Kidney (tissue), 14 donors: Measurements from ENCODE around the gene MUC2. TPM values are rescaled to one million over a fixed set of nuclear protein-coding genes. Genes with fewer than 3 reads are reported as not detected.

ENCODE experiments used
- DNase-seq, 5 donors: peaks; one replicate each; pipeline ENCODE4 v3.0.0-alpha.2; 2013 to 2020
- FAIRE-seq: peaks from 2 replicates; lab custom pipeline; 2012; peaks lifted over from hg19 to GRCh38; lab: Jason Lieb, UNC
- H3K27ac ChIP-seq, 2 donors: one replicate each; pipeline ENCODE4 v1.7.0; 2013; ENCODE audit warnings: low read depth in 2 of 2, low read length in 2 of 2, inconsistent platforms in 1 of 2
- H3K27me3 ChIP-seq: one replicate; pipeline ENCODE4 v1.7.1; 2013; ENCODE audit warnings: low read length, inconsistent platforms; ENCODE audit not compliant: control insufficient read depth, insufficient read depth
- H3K36me3 ChIP-seq, 3 donors: one replicate each; pipeline versions ENCODE4 v1.7.0 to v1.7.1; 2013; ENCODE audit warnings: low read length in 3 of 3, control low read depth in 1 of 3, inconsistent platforms in 1 of 3; ENCODE audit not compliant: insufficient read depth in 3 of 3, control insufficient read depth in 2 of 3
- H3K4me1 ChIP-seq, 3 donors: one replicate each; pipeline versions ENCODE4 v1.7.0 to v1.7.1; 2013; ENCODE audit warnings: low read length in 3 of 3, inconsistent platforms in 1 of 3, low read depth in 1 of 3; ENCODE audit not compliant: control insufficient read depth in 2 of 3, insufficient read depth in 2 of 3
- H3K4me3 ChIP-seq, 3 donors: one replicate each; pipeline versions ENCODE4 v1.7.0 to v1.8.1; 2013; ENCODE audit warnings: low read length in 3 of 3, control low read depth in 1 of 3, inconsistent platforms in 1 of 3
- H3K9ac ChIP-seq, 3 donors: one replicate each; pipeline versions ENCODE4 v1.7.0 to v1.7.1; 2013; ENCODE audit warnings: low read length in 3 of 3, control low read depth in 1 of 3, inconsistent platforms in 1 of 3
- H3K9me3 ChIP-seq, 3 donors: one replicate each; pipeline versions ENCODE4 v1.7.0 to v1.7.1; 2013; ENCODE audit warnings: low read length in 3 of 3, control low read depth in 1 of 3, inconsistent platforms in 1 of 3; ENCODE audit not compliant: control insufficient read depth in 2 of 3, insufficient read depth in 1 of 3
- intact Hi-C: fragments of 100-400 bp; cut with DNase I; formaldehyde crosslinking; loops from one replicate; pipeline ENCODE4 v1.11.1; 2022
- polyA plus RNA-seq: library from polyadenylated mRNA; stranded (reverse); fragments of 350-450 nt; fragmentation: Illumina TruSeq; extraction: RNeasy Lipid Tissue Mini Kit (QIAGEN cat#74804); gene quantifications from one replicate; pipeline ENCODE4 v1.2.3, GENCODE V29; 2014; ENCODE audit warnings: low read depth, low replicate concordance; ENCODE audit not compliant: insufficient read depth
- total RNA-seq: library from RNA; stranded (reverse); fragmentation: NEBNext Ultra II Directional; extraction: Animal tissue kit (Norgen Biotek cat#: 25700); gene quantifications from one replicate; pipeline ENCODE4 v1.2.1, GENCODE V29; 2021
- TF ChIP-seq, protein P1 (sequence below): IDR thresholded peaks from 3 replicates; pipeline ENCODE4 v1.5.1; 2012; ENCODE audit warnings: mild to moderate bottlenecking, moderate library complexity, borderline replicate concordance; ENCODE audit not compliant: insufficient read depth; ENCODE audit errors: extremely low read depth
- donor health status: control.
- donor health status: control.
- donor health status: control.
- donor health status: control.
- donor health status: control.
- donor health status: DM: yes; HTN: yes; CAD: no.
- donor health status: Normal renal cell carcinoma (clear cell type).

Gene MUC2
- total and polyA plus RNA-seq, 2 donors from 2014 or later, result not detected

DNA sequence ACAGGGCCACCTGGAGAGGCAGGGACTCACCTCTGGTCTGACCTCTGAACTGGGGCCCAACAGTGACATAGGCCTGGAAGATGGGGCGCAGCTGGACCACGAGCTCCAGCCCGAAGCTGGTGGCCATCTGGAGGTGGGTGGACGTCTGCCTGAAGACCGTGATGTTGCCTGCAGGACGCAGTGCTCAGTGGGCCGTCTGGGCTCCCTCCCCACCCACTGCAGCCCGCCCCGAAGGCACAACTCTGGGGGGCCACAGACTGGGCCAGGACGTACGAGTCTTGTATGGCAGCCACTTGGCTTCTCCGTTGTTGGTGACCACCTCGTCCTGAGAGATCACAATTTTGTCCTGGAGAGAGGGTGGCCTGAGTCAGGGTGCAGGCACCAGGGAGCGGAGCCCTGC lies 46.1 kb upstream of the MUC2 start:
- peaks cover 0 to 4% (median 0%) of the 10 kb centered on the region in 3 donors for H3K36me3 ChIP-seq
- no peak for DNase-seq
- no peak overlapping the region for H3K9ac ChIP-seq
- no peak overlapping the region for H3K4me3 ChIP-seq
- H3K27ac ChIP-seq, result no peak overlapping the region
- FAIRE-seq, result no peak
- no peaks in the 10 kb centered on the region for H3K27me3 ChIP-seq
- H3K9me3 ChIP-seq, result no peaks in the 10 kb centered on the region
- TF ChIP-seq, protein P1, sequence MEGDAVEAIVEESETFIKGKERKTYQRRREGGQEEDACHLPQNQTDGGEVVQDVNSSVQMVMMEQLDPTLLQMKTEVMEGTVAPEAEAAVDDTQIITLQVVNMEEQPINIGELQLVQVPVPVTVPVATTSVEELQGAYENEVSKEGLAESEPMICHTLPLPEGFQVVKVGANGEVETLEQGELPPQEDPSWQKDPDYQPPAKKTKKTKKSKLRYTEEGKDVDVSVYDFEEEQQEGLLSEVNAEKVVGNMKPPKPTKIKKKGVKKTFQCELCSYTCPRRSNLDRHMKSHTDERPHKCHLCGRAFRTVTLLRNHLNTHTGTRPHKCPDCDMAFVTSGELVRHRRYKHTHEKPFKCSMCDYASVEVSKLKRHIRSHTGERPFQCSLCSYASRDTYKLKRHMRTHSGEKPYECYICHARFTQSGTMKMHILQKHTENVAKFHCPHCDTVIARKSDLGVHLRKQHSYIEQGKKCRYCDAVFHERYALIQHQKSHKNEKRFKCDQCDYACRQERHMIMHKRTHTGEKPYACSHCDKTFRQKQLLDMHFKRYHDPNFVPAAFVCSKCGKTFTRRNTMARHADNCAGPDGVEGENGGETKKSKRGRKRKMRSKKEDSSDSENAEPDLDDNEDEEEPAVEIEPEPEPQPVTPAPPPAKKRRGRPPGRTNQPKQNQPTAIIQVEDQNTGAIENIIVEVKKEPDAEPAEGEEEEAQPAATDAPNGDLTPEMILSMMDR, result no peak
- intact Hi-C loops, result no loop called here
- H3K4me1 ChIP-seq, result no peaks in the 10 kb centered on the region

DNA sequence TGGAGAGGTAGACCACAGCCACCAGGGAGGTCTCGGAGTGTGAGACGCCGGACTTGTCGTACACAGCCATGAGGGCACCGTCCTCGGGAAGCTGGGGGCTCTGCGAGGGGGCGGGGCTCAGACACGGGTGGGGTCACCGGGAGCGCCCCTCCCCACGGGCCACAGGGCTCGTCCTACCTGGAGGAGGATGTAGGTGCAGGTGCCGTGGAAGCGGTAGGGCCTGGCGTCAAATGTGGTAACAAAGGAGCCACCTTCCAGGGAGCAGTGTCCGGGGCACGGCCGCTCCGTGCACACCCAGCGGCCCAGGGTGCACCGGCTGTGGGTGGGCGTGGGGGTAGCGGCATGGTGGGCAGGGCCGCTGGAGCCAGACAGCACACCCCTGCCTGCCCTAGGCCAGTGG lies 45.6 kb upstream of the MUC2 start:
- Histone ChIP-seq H3K27ac (no peak overlapping the region), H3K4me3 (no peak overlapping the region), H3K27me3 (no peaks in the 10 kb centered on the region), H3K4me1 (no peaks in the 10 kb centered on the region), H3K9me3 (no peaks in the 10 kb centered on the region), H3K9ac (no peak overlapping the region), H3K36me3 (peaks cover 0 to 4% (median 0%) of the 10 kb centered on the region in 3 donors)
- intact Hi-C loops, result no loop called here
- FAIRE-seq (no peak), DNase-seq (no peak)
- TF ChIP-seq, protein P1, result no peak

DNA sequence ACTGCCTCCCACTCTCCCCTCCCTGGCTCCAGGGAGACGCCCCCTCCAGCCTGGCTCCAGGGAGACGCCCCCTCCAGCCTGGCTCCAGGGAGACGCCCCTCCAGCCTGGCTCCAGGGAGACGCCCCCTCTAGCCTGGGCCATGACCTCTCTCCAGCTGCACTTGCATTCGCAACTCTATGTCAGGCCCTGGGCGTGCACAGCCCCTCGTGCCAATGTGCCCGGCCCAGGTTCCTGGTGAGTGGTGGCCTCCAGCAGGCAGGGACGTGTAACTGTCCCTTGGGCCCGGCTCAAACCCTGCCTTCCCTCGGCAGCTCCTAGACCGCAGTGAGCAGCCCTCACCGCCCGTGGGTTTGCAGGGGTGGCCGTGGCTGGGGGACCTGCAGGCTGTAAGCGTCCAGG lies 45.0 kb upstream of the MUC2 start:
- no peaks in the 10 kb centered on the region for H3K9me3 ChIP-seq
- H3K27me3 ChIP-seq, result no peaks in the 10 kb centered on the region
- no peak overlapping the region for H3K4me3 ChIP-seq
- no peaks in the 10 kb centered on the region for H3K4me1 ChIP-seq
- no peak for DNase-seq
- intact Hi-C loops, result no loop called here
- H3K27ac ChIP-seq, result no peak overlapping the region
- peaks cover 0 to 4% (median 0%) of the 10 kb centered on the region in 3 donors for H3K36me3 ChIP-seq
- H3K9ac ChIP-seq, result no peak overlapping the region
- FAIRE-seq, result no peak
- TF ChIP-seq, protein P1, result no peak

DNA sequence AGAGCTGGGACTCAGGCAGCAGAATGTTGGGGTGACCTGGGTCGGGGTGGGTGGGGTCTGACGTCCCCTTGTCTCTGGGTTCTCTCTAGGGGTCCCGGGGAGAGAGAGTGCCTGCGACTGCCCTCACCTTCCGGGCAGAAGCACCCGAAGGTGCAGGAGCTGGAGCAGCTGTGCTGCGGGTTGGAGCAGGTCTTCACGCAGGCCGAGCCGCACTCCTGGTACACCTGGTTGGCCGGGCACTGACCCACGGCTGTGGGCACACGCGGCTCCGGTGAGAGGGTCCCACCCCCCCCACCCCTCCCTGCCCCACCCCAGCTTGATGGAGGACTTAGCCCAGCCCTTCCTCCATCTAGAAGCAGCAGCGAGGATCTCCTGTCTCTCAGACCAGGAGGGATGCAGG lies 44.6 kb upstream of the MUC2 start:
- no peak for FAIRE-seq
- intact Hi-C loops, result no loop called here
- Histone ChIP-seq H3K27me3 (no peaks in the 10 kb centered on the region), H3K9me3 (no peaks in the 10 kb centered on the region), H3K27ac (no peak overlapping the region), H3K4me3 (no peak overlapping the region), H3K9ac (no peak overlapping the region), H3K4me1 (no peaks in the 10 kb centered on the region), H3K36me3 (peaks cover 0 to 4% (median 0%) of the 10 kb centered on the region in 3 donors)
- TF ChIP-seq, protein P1, result no peak
- no peak for DNase-seq
